Thymus (tissue), 11 donors: ENCODE results near the gene LRP1B. TPM values are rescaled to one million over a fixed set of nuclear protein-coding genes. Genes with fewer than 3 reads are reported as not detected.
A peak's percentile ranks its signal among the peaks of the same experiment; 100 is the strongest.
"Not testable (repeated sequence)": the region's sequence is repeated elsewhere in the genome, so short reads cannot be mapped to it uniquely, and the experiment has no call there.

Source experiments
- DNase-seq, 9 donors: peaks; one replicate each; pipeline ENCODE4 v3.0.0-alpha.2; 2013; ENCODE audit warnings: low spot score in 9 of 9, low read depth in 6 of 9, missing footprints in 1 of 9
- H3K27ac ChIP-seq, 2 donors: one replicate each; pipeline ENCODE4 v1.5.1; 2013; ENCODE audit warnings: control low read depth in 1 of 2, low read depth in 1 of 2, low read length in 1 of 2, mild to moderate bottlenecking in 1 of 2, moderate library complexity in 1 of 2
- H3K27me3 ChIP-seq, 2 donors: one replicate each; pipeline ENCODE4 v1.5.1; 2013; ENCODE audit warnings: low read length in 1 of 2; ENCODE audit not compliant: control insufficient read depth in 2 of 2, insufficient read depth in 1 of 2
- H3K36me3 ChIP-seq, 2 donors: one replicate each; pipeline ENCODE4 v1.5.1; 2013; ENCODE audit warnings: low read length in 1 of 2, mild to moderate bottlenecking in 1 of 2, moderate library complexity in 1 of 2; ENCODE audit not compliant: control insufficient read depth in 2 of 2, insufficient read depth in 2 of 2
- H3K4me1 ChIP-seq, 2 donors: one replicate each; pipeline ENCODE4 v1.5.1; 2013; ENCODE audit warnings: low read length in 2 of 2; ENCODE audit not compliant: control insufficient read depth in 2 of 2, insufficient read depth in 2 of 2
- H3K4me3 ChIP-seq, 2 donors: one replicate each; pipeline ENCODE4 v1.5.1; 2013; ENCODE audit warnings: low read length in 2 of 2, control low read depth in 1 of 2, mild to moderate bottlenecking in 1 of 2
- H3K9me3 ChIP-seq, 2 donors: one replicate each; pipeline ENCODE4 v1.5.1; 2013; ENCODE audit warnings: low read length in 1 of 2, mild to moderate bottlenecking in 1 of 2; ENCODE audit not compliant: control insufficient read depth in 2 of 2, insufficient read depth in 1 of 2
- WGBS: extraction: QIAGEN DNeasy Blood & Tissue Kit; methylation state at CpG from one replicate; pipeline ENCODE4 v1.1.7; 2013; 5-methylcytosine and 5-hydroxymethylcytosine counted together
- polyA plus RNA-seq: library from polyadenylated mRNA; stranded (reverse); fragments of 200-250 nt; gene quantifications from one replicate; pipeline ENCODE4 v1.2.3, GENCODE V29; 2013
- total RNA-seq: library from RNA; stranded (reverse); fragments of 120-200 nt; gene quantifications from one replicate; pipeline ENCODE4 v1.2.4, GENCODE V29; 2013
- donor health status: healthy.

LRP1B gene
- total and polyA plus RNA-seq, 2 donors = 0.18 to 0.28 TPM

DNA sequence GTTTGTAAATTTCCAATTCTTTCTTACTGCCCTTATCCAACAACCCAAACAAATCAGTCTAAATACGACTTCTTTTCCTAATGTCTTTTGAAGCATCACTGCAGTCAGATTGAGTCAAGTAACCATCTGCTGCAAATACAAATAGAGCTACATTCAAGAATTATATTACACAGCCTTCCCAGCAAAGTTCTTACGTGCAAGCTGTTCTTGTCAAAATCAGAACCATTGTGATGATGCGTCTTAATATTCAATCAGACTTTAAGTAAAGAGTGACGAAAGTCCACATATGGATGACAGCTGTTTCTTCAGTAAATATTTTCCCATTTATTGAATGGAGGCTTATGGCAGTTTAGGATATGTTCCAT lies 943.8 kb downstream of the LRP1B start:
- Histone ChIP-seq H3K36me3 (no peaks in the 10 kb centered on the region), H3K27me3 (no peaks in the 10 kb centered on the region), H3K4me3 (no peak overlapping the region), H3K27ac (no peak overlapping the region), H3K4me1 (no peaks in the 10 kb centered on the region), H3K9me3 (no peaks in the 10 kb centered on the region)
- WGBS = 69% methylated on average over 4 of the region's 4 CpGs
- DNase-seq = no peak

GRCh38 chr2:141186413-141187074 lies 944.3 kb downstream of the LRP1B start:
- H3K4me1 ChIP-seq = no peaks in the 10 kb centered on the region
- 94% methylated on average over 1 of the region's 1 CpG for WGBS
- no peak for DNase-seq

GRCh38 chr2:141182246-141182645 lies 948.6 kb downstream of the LRP1B start:
- no peak overlapping the region for H3K4me3 ChIP-seq
- no peak for DNase-seq
- no peaks in the 10 kb centered on the region for H3K9me3 ChIP-seq
- WGBS = 100% methylated on average over 1 of the region's 1 CpG
- H3K27ac ChIP-seq = no peak overlapping the region
- H3K27me3 ChIP-seq = no peaks in the 10 kb centered on the region
- no peaks in the 10 kb centered on the region for H3K36me3 ChIP-seq
- H3K4me1 ChIP-seq = no peaks in the 10 kb centered on the region

More at GRCh38 chr2:141186413-141187074, 944.3 kb downstream of the LRP1B start:
- H3K27ac ChIP-seq = no peak overlapping the region
- no peaks in the 10 kb centered on the region for H3K27me3 ChIP-seq
- H3K36me3 ChIP-seq = no peaks in the 10 kb centered on the region
- H3K4me3 ChIP-seq = no peak overlapping the region
- H3K9me3 ChIP-seq = no peaks in the 10 kb centered on the region

DNA sequence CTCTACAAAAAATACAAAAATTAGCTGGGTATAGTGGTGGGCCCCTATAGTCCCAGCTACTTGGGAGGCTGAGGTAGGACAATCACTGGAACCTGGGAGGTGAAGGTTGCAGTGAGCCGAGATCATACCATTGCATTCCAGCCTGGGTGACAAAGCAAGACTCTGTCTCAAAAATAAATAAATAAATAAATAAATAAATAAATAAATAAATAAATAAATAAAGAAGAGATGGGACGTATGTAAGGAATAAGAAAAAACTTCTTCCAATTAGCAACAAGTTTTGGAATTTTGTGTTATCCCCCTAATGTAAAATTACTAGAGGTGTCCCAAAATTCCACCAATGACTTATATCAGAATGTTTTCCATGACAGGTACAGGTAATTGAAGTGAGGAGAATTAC lies 961.7 kb downstream of the LRP1B start:
- not testable (repeated sequence) for H3K27ac ChIP-seq, H3K9me3 ChIP-seq, H3K36me3 ChIP-seq, H3K4me1 ChIP-seq, H3K4me3 ChIP-seq, H3K27me3 ChIP-seq, DNase-seq
- 97% methylated on average over 2 of the region's 2 CpGs for WGBS

- WGBS = 63% methylated on average over 3 of the region's 3 CpGs
- H3K4me1 ChIP-seq = no peaks in the 10 kb centered on the region
- DNase-seq = no peak
- no peaks in the 10 kb centered on the region for H3K36me3 ChIP-seq
- no peaks in the 10 kb centered on the region for H3K27me3 ChIP-seq
- no peak overlapping the region for H3K4me3 ChIP-seq
- H3K27ac ChIP-seq = no peak overlapping the region
- no peaks in the 10 kb centered on the region for H3K9me3 ChIP-seq
These were observed 968.5 kb downstream of the LRP1B start for GRCh38 chr2:141162314-141162713.

DNA sequence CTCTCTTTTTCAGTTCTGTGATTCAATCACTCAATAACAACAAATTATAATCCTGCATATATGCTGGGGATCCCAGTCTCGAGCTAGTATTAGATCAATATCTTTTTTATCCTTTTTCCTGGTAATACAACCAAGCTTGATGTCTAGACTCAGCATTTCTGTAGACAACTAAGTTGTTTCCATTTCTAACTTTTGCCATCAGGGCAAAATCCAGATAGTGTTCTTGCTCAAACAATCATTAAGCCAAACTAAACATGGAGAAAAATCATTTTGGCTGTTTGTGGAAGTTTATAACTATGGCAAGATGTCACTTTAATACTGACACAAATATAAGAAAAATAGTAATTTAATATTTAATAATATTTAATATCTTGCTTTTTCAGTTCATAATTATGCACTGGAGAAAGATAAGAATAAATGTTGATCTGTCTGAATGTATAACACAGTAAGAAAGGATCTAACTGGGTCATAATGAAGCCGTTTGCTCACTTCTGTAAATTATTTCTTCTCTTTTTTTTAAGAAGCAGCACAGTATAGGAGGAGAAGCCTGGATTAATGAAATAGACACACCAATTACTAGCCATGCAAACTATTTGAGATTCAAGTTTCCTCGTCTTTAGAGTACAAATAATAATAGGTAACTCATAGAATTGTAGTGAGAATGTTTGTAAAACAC lies 979.1 kb downstream of the LRP1B start:
- Histone ChIP-seq H3K4me1 (no peaks in the 10 kb centered on the region), H3K36me3 (no peaks in the 10 kb centered on the region), H3K4me3 (no peak overlapping the region), H3K27me3 (no peaks in the 10 kb centered on the region), H3K27ac (no peak overlapping the region), H3K9me3 (no peaks in the 10 kb centered on the region)
- 82% methylated on average over 3 of the region's 3 CpGs for WGBS
- DNase-seq = no peak

DNA sequence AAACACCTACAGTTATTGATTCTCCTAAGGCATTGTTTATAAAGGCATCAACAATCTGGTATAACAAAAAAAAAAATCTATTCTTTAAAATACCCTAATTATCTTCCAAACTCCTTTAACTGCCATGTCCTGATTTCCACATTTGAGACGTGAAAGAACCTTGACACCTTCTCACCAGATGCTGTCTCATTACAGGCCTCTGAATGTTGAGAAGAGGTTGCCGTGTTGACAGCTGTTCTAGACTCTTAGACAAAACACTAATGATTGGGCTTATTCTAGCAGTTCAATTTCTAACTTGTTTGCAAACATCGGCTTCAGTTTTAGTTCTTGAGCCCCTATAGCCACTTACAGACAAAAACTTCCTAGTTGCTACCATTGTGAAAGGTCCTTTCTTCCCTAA lies 988.8 kb downstream of the LRP1B start:
- no peak for DNase-seq
- H3K9me3 ChIP-seq = no peaks in the 10 kb centered on the region
- H3K27ac ChIP-seq = no peak overlapping the region
- no peaks in the 10 kb centered on the region for H3K4me1 ChIP-seq
- 94% methylated on average over 3 of the region's 3 CpGs for WGBS
- H3K4me3 ChIP-seq = no peak overlapping the region
- H3K27me3 ChIP-seq = no peaks in the 10 kb centered on the region
- no peaks in the 10 kb centered on the region for H3K36me3 ChIP-seq

DNA sequence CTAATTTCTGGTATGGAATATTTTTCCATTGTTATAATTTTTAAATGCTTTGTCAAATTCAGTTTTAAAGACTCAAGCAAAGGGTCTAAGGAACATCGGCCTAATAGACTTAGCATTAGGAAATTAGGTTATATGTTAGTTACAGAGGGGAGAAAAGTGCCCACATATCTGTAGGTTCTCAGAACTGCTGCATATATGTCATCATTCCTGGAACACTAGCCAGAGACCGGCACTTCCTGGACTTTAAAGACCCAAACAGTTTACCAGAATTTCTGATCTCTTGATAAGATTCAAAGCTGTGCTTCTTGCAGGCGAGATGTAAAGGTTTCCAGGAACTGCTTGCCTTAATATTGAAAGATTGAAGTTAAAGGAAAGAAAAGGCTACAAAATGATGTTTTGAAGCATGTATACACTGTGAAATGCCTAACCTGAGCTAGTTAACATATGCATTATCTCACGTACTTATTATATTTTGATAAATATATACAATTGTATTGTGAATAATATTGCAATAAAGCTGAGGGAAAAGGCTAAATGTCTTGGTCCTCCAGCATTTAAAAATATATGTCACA lies 993.6 kb downstream of the LRP1B start:
- no peaks in the 10 kb centered on the region for H3K27me3 ChIP-seq
- WGBS = 57% methylated on average over 4 of the region's 4 CpGs

GRCh38 chr2:141133883-141134282 lies 996.9 kb downstream of the LRP1B start:
- H3K4me3 ChIP-seq = no peak overlapping the region
- no peaks in the 10 kb centered on the region for H3K4me1 ChIP-seq
- WGBS = 87% methylated on average over 4 of the region's 4 CpGs
- DNase-seq = no peak
- no peak overlapping the region for H3K27ac ChIP-seq
- no peaks in the 10 kb centered on the region for H3K27me3 ChIP-seq
- H3K36me3 ChIP-seq = no peaks in the 10 kb centered on the region
- no peaks in the 10 kb centered on the region for H3K9me3 ChIP-seq

More for the DNA sequence above, 993.6 kb downstream of the LRP1B start:
- Histone ChIP-seq H3K27ac (no peak overlapping the region), H3K4me3 (no peak overlapping the region), H3K4me1 (no peaks in the 10 kb centered on the region), H3K9me3 (no peaks in the 10 kb centered on the region), H3K36me3 (no peaks in the 10 kb centered on the region)
- peak in 2 of 9 donors; percentile 2 to 28 for DNase-seq
